Calu3 (cell line): Measurements from ENCODE around the gene WWTR1. TPM values are rescaled to one million over a fixed set of nuclear protein-coding genes. Genes with fewer than 3 reads are reported as not detected.

ENCODE experiments used
- BruUV-seq: library from RNA; stranded (reverse); fragments of 400-500 nt; replicated peaks from 2 replicates; lab custom pipeline; 2021; lab: Mats Ljungman, UMichigan
- CTCF ChIA-PET: fragments of 300-600 bp; sonication (Branson Sonifier 250); formaldehyde crosslinking; loops from one replicate; lab custom pipeline; 2022; ENCODE audit warnings: antibody characterized with exemption; lab: Charles Lee
- DNase-seq: peaks from one replicate; pipeline ENCODE4 v3.0.0; 2022
- H3K27ac Mint-ChIP-seq: one replicate; pipeline ENCODE4 v1.8.0; 2022; ENCODE audit warnings: mixed read lengths; ENCODE audit not compliant: unreplicated experiment
- H3K27me3 Mint-ChIP-seq: one replicate; pipeline ENCODE4 v1.8.0; 2022; ENCODE audit warnings: mixed read lengths; ENCODE audit not compliant: unreplicated experiment
- H3K36me3 Mint-ChIP-seq: one replicate; pipeline ENCODE4 v1.8.0; 2022; ENCODE audit warnings: mild to moderate bottlenecking, moderate library complexity, mixed read lengths; ENCODE audit not compliant: insufficient read depth, unreplicated experiment
- H3K4me1 Mint-ChIP-seq: one replicate; pipeline ENCODE4 v1.8.0; 2022; ENCODE audit warnings: mild to moderate bottlenecking, low read depth, mixed read lengths; ENCODE audit not compliant: unreplicated experiment
- H3K4me3 Mint-ChIP-seq: one replicate; pipeline ENCODE4 v1.8.0; 2022; ENCODE audit warnings: mild to moderate bottlenecking, low read depth, moderate library complexity, mixed read lengths; ENCODE audit not compliant: unreplicated experiment
- H3K9me3 Mint-ChIP-seq: one replicate; pipeline ENCODE4 v1.8.0; 2022; ENCODE audit warnings: low read depth, mixed read lengths; ENCODE audit not compliant: unreplicated experiment
- CTCF ChIP-seq: fragments of 200-600 bp; IDR thresholded peaks from one replicate; pipeline ENCODE4 v1.8.0; 2022; ENCODE audit warnings: antibody characterized with exemption; ENCODE audit not compliant: unreplicated experiment
- intact Hi-C: fragments of 100-400 bp; cut with micrococcal nuclease; formaldehyde crosslinking; loops from one replicate; pipeline ENCODE4 v1.10.0; 2022; ENCODE audit not compliant: unreplicated experiment
- total RNA-seq: library from RNA; stranded (reverse); gene quantifications from 2 replicates; pipeline ENCODE4 v1.2.3, GENCODE V29; 2022

Gene WWTR1
- total RNA-seq, 1 experiment from 2014 or later: 269 TPM

- intact Hi-C loops: no loop called here
- no TSS peak for BruUV-seq
- Mint-ChIP-seq H3K4me1 (peaks cover 85% of the 10 kb centered on the region), H3K27me3 (no peaks in the 10 kb centered on the region), H3K27ac (peak overlapping the region; percentile 92), H3K36me3 (peaks cover 65% of the 10 kb centered on the region), H3K4me3 (no peak overlapping the region), H3K9me3 (no peaks in the 10 kb centered on the region)
- CTCF ChIA-PET: interaction anchor here (1.2 to 2.2 kb wide), 4 partner anchors 10 to 79 kb away, joined by 3 to 6 read pairs (median 6); partner anchors contain the start of gene WWTR1
- no peak for TF ChIP-seq CTCF
- no peak for DNase-seq
These were observed 48.8 kb downstream of the WWTR1 start for GRCh38 chr3:149608987-149609386.

- Mint-ChIP-seq H3K27me3 (no peaks in the 10 kb centered on the region), H3K27ac (peak overlapping the region; percentile 86), H3K4me1 (peaks cover 85% of the 10 kb centered on the region), H3K4me3 (no peak overlapping the region), H3K36me3 (peaks cover 80% of the 10 kb centered on the region), H3K9me3 (no peaks in the 10 kb centered on the region)
- TF ChIP-seq CTCF: no peak
- no TSS peak for BruUV-seq
- CTCF ChIA-PET: interaction anchor here (0.6 to 4.4 kb wide), 2 partner anchors 33 to 52 kb away, joined by 3 to 29 read pairs; partner anchors contain the start of gene WWTR1
- intact Hi-C loops: no loop called here
- DNase-seq: no peak
These were observed 51.9 kb downstream of the WWTR1 start for GRCh38 chr3:149605902-149606301.

- Mint-ChIP-seq H3K36me3 (peaks cover 73% of the 10 kb centered on the region), H3K4me1 (peaks cover 79% of the 10 kb centered on the region), H3K27me3 (no peaks in the 10 kb centered on the region), H3K4me3 (peak overlapping the region; percentile 51), H3K9me3 (no peaks in the 10 kb centered on the region), H3K27ac (peak overlapping the region; percentile 86)
- CTCF ChIA-PET: interaction anchor here (0.5 to 4.4 kb wide), 12 partner anchors 12 to 1008 kb away, joined by 3 to 29 read pairs (median 4); partner anchors contain the start of gene WWTR1
- no peak for DNase-seq
- intact Hi-C loops: loop anchor here (5.0 kb wide), 1 partner anchor 37 kb away; no protein-coding TSS in a partner anchor
- BruUV-seq: no TSS peak
- no peak for TF ChIP-seq CTCF
These were observed 53.5 kb downstream of the WWTR1 start for GRCh38 chr3:149604125-149604875.

GRCh38 chr3:149603126-149604074 is 54.4 kb downstream of the WWTR1 start:
- intact Hi-C loops: loop anchor here (1.0 to 5.0 kb wide), 5 partner anchors 27 to 61 kb away; partner anchors contain the start of gene WWTR1
- peak overlapping the region; percentile 58 for H3K4me3 Mint-ChIP-seq
- H3K27me3 Mint-ChIP-seq: no peaks in the 10 kb centered on the region
- peaks cover 78% of the 10 kb centered on the region for H3K4me1 Mint-ChIP-seq
- H3K27ac Mint-ChIP-seq: peak overlapping the region; percentile 86
- peak; percentile 78 for DNase-seq
- no peaks in the 10 kb centered on the region for H3K9me3 Mint-ChIP-seq
- peaks cover 73% of the 10 kb centered on the region for H3K36me3 Mint-ChIP-seq
- no peak for TF ChIP-seq CTCF
- CTCF ChIA-PET: interaction anchor here (0.5 to 4.4 kb wide), 24 partner anchors 11 to 1008 kb away, joined by 3 to 29 read pairs (median 4); partner anchors contain the start of genes COMMD2 and WWTR1
- no TSS peak for BruUV-seq
